EH (cell line): ENCODE measurements around the gene ATP5PO.

ENCODE experiments used
- DNase-seq: peaks from one replicate; pipeline ENCODE4 v3.0.0-alpha.2; 2015; ENCODE audit warnings: low read depth

ATP5PO gene

GRCh38 chr21:33899199-33899598 lies 16.4 kb downstream of the ATP5PO start:
- peak; percentile 41 for DNase-seq

- peak; percentile 39 for DNase-seq
Measured at GRCh38 chr21:33898586-33898985, 17.0 kb downstream of the ATP5PO start.

GRCh38 chr21:33897739-33898138 lies 17.9 kb downstream of the ATP5PO start:
- no peak for DNase-seq

- DNase-seq = no peak
Measured at GRCh38 chr21:33897098-33897497, 18.5 kb downstream of the ATP5PO start.

- DNase-seq = no peak
Measured at GRCh38 chr21:33896691-33897090, 18.9 kb downstream of the ATP5PO start.

- DNase-seq = no peak
Measured at GRCh38 chr21:33895356-33895755, 20.2 kb downstream of the ATP5PO start.

- peak; percentile 89 for DNase-seq
Measured at GRCh38 chr21:33894736-33895288, 20.8 kb downstream of the ATP5PO start.

DNA sequence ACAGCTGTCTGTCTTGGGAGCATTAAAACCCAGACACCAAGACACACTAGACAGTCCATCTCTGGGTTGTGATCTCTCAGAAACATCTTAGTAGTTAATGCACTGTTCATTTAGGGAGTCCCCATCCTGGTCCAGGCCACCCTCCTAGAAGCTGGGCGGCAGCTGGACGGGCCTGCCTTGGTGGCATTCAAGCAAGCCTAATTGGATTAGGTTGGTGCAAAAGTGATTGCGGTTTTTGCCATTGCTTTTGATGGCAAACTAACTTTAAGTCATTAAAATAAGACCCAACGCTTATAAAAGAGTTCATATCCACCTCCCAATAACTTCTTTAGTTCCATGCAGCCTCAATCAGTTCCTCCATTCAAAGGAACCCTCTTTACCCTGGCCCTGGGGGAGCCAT lies 21.7 kb downstream of the ATP5PO start:
- DNase-seq = no peak

GRCh38 chr21:33892853-33893252 lies 22.8 kb downstream of the ATP5PO start:
- DNase-seq = no peak

DNA sequence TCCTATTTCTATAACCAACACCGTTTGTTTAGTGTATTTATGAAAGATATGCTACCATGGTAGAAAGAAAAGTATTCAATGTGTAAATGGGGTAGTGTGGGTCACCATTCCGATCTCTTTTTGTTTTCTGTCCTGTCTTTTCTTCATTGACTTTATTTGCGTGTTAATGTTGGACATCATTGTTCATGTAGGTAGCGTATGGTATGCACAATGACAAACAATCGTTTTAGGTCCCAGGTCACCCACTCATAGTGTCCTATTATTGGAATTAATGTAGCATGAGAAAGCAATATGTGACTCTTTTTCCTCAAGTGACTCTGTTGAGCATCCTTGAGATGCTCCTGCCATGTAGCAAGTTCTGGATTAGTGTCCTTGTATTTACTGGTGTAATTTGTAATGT lies 25.4 kb downstream of the ATP5PO start:
- DNase-seq = no peak

GRCh38 chr21:33886321-33886720 lies 29.3 kb downstream of the ATP5PO start:
- DNase-seq = no peak

GRCh38 chr21:33885172-33885514 lies 30.5 kb downstream of the ATP5PO start:
- no peak for DNase-seq

GRCh38 chr21:33884376-33885171 lies 31.0 kb downstream of the ATP5PO start:
- DNase-seq = peak; percentile 91

DNA sequence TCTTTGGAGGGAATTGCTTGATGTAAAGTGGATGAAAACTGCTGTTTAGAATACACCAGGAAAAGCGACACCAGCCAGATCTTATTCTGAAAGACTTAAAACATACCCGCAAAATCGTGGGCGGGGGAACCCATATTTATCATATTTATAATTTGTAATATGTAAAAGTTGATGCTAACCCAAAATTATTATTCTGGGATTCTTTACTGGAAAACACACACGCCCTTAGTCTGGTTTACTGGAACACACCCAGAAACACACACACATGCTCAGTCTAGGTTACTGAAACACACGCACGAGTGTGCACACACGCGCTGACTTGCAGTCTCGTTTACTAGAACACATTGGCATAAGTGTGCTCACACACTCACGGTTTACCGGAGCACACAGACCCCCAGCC lies 32.5 kb downstream of the ATP5PO start:
- DNase-seq = no peak

DNA sequence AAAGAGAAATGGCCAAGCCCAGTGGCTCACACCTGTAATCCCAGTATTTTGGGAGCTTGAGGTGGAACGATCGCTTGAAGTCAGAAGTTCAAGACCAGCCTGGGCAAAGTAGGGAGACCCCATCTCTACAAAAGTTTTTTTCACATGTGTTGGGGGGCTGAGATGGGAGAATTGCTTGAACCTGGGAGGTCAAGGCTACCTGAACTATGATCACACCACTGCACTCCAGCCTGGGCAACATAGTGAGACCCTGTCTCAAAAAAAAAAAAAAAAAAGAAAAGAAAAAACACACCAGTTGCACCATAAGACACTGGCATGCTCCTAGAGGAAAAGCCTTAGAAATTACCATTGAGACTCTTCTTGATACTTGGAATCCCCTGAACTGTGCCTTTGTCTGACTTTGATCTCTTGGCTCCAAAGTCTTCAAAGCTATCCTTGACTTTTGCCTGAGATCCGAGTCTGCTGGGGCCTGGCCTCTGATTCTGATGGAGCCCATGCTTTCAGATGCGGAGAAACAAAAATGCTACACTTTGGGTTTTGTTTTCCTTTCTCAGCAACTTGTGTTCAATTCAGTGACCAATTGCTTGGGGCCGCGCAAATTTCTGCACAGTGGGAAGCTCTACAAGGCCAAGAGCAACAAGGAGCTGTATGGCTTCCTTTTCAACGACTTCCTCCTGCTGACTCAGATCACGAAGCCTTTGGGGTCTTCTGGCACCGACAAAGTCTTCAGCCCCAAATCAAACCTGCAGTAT lies 33.7 kb downstream of the ATP5PO start:
- no peak for DNase-seq

GRCh38 chr21:33880626-33881025 lies 35.0 kb downstream of the ATP5PO start:
- DNase-seq = no peak

GRCh38 chr21:33878824-33879223 lies 36.8 kb downstream of the ATP5PO start:
- no peak for DNase-seq

GRCh38 chr21:33875026-33875695 lies 40.4 kb downstream of the ATP5PO start:
- DNase-seq = no peak

DNA sequence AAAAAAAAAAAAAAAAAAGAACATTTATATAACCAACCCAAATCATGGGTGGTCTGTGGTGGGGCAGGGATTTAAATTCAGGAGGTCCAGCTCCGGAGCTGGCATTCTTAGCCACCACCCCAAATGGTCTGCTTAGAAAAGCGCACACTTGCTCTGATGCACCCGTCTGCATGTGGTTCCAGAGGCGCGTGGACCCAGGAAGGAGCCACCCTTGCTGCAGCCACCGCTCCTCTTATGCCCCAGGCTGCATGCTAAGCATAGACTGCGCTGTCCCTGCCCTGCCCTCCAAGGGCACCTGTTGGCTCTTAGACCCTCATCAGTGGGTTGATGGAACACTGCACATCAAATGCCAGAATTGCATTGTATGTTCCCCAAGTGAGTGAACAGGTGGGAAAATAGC lies 41.4 kb downstream of the ATP5PO start:
- DNase-seq = no peak

- no peak for DNase-seq
Measured at GRCh38 chr21:33872881-33873515, 42.6 kb downstream of the ATP5PO start.

GRCh38 chr21:33871171-33871570 lies 44.4 kb downstream of the ATP5PO start:
- DNase-seq = peak; percentile 69

- no peak for DNase-seq
Measured at GRCh38 chr21:33870768-33871167, 44.8 kb downstream of the ATP5PO start.
